CD14-positive monocyte (primary cell): ENCODE results near the gene EXOC4. TPM values are rescaled to one million over a fixed set of nuclear protein-coding genes. Genes with fewer than 3 reads are reported as not detected.

Experiments used
- DNase-seq, 3 donors: peaks; one replicate each; pipeline ENCODE4 v3.0.0-alpha.2; 2011 to 2022
- H2AFZ ChIP-seq: 2 replicates; pipeline ENCODE4 v1.6.0; 2012; ENCODE audit warnings: mild to moderate bottlenecking, low read depth, low read length, inconsistent platforms; ENCODE audit not compliant: insufficient read depth, poor library complexity, severe bottlenecking
- H3K27ac ChIP-seq, 2 donors: 1 replicate in 1 of 2; 2 replicates in 1 of 2; pipeline ENCODE4 v1.5.1; 2012 to 2013; ENCODE audit warnings: low read length in 2 of 2, control low read depth in 1 of 2, inconsistent platforms in 1 of 2, low read depth in 1 of 2, mild to moderate bottlenecking in 1 of 2
- H3K27me3 ChIP-seq, 2 donors: one replicate each; pipeline versions ENCODE4 v1.6.0 to v1.6.1; 2011 to 2013; ENCODE audit warnings: low read length in 2 of 2; ENCODE audit not compliant: control insufficient read depth in 2 of 2, insufficient read depth in 2 of 2
- H3K36me3 ChIP-seq, 2 donors: replicated peaks in 1 of 2; 1 replicate in 1 of 2; 2 replicates in 1 of 2; pipeline versions ENCODE4 v1.5.1 to v1.6.1; 2012 to 2013; ENCODE audit warnings: low read length in 2 of 2, control low read depth in 1 of 2, inconsistent platforms in 1 of 2, mild to moderate bottlenecking in 1 of 2; ENCODE audit not compliant: insufficient read depth in 2 of 2, control insufficient read depth in 1 of 2
- H3K4me1 ChIP-seq, 2 donors: 1 replicate in 1 of 2; 2 replicates in 1 of 2; pipeline versions ENCODE4 v1.5.1 to v1.6.1; 2012 to 2013; ENCODE audit warnings: low read length in 2 of 2, control low read depth in 1 of 2, inconsistent platforms in 1 of 2, mild to moderate bottlenecking in 1 of 2, moderate library complexity in 1 of 2; ENCODE audit not compliant: insufficient read depth in 2 of 2, control insufficient read depth in 1 of 2
- H3K4me2 ChIP-seq: replicated peaks from 2 replicates; pipeline ENCODE3; 2012; ENCODE audit warnings: low read length, moderate library complexity, mild to moderate bottlenecking; ENCODE audit not compliant: poor library complexity, severe bottlenecking; ENCODE audit errors: extremely low read depth
- H3K4me3 ChIP-seq, 3 experiments: fragments of 200-600 bp in 1 of 3; sonication (generic) in 1 of 3; replicated peaks in 1 of 3; 1 replicate in 2 of 3; 2 replicates in 1 of 3; pipeline ENCODE4 v1.5.1; 2011 to 2013; ENCODE audit warnings: low read length in 3 of 3, mild to moderate bottlenecking in 3 of 3, control low read depth in 2 of 3, low read depth in 2 of 3, inconsistent platforms in 1 of 3, moderate library complexity in 1 of 3
- H3K79me2 ChIP-seq: 2 replicates; pipeline ENCODE4 v1.6.0; 2012; ENCODE audit warnings: mild to moderate bottlenecking, control low read depth, inconsistent platforms, low read length, moderate library complexity; ENCODE audit not compliant: insufficient read depth
- H3K9ac ChIP-seq: 2 replicates; pipeline ENCODE4 v1.6.0; 2017; ENCODE audit warnings: low read length, mild to moderate bottlenecking; ENCODE audit not compliant: insufficient read depth, poor library complexity, severe bottlenecking
- H3K9me3 ChIP-seq, 2 donors: replicated peaks in 1 of 2; 1 replicate in 1 of 2; 2 replicates in 1 of 2; pipeline versions ENCODE4 v1.5.1 to v1.6.1; 2012 to 2013; ENCODE audit warnings: low read length in 2 of 2, control low read depth in 1 of 2; ENCODE audit not compliant: control insufficient read depth in 1 of 2, insufficient read depth in 1 of 2
- H4K20me1 ChIP-seq: 2 replicates; pipeline ENCODE4 v1.6.0; 2012; ENCODE audit warnings: mild to moderate bottlenecking, low read length, control low read depth, moderate library complexity; ENCODE audit not compliant: insufficient read depth
- H3K27ac Mint-ChIP-seq, 7 donors: one replicate each; pipeline ENCODE4 v1.8.0; 2020; ENCODE audit warnings: mild to moderate bottlenecking in 7 of 7, mixed read lengths in 7 of 7, moderate library complexity in 6 of 7, inconsistent platforms in 2 of 7
- H3K27me3 Mint-ChIP-seq, 3 donors: one replicate each; pipeline ENCODE4 v1.8.0; 2021 to 2022; ENCODE audit warnings: low read depth in 3 of 3, mild to moderate bottlenecking in 3 of 3, mixed read lengths in 3 of 3, moderate library complexity in 3 of 3, inconsistent platforms in 1 of 3
- H3K36me3 Mint-ChIP-seq, 2 donors: one replicate each; pipeline ENCODE4 v1.8.0; 2020; ENCODE audit warnings: mixed read lengths in 2 of 2, inconsistent platforms in 1 of 2, mild to moderate bottlenecking in 1 of 2
- H3K4me1 Mint-ChIP-seq: one replicate; pipeline ENCODE4 v1.8.0; 2020; ENCODE audit warnings: mild to moderate bottlenecking, mixed read lengths
- H3K4me3 Mint-ChIP-seq, 2 donors: one replicate each; pipeline ENCODE4 v1.8.0; 2020; ENCODE audit warnings: mild to moderate bottlenecking in 2 of 2, mixed read lengths in 2 of 2, moderate library complexity in 1 of 2
- H3K9me3 Mint-ChIP-seq, 7 donors: one replicate each; pipeline ENCODE4 v1.8.0; 2020 to 2022; ENCODE audit warnings: mixed read lengths in 7 of 7, mild to moderate bottlenecking in 6 of 7, moderate library complexity in 6 of 7, inconsistent platforms in 2 of 7
- CTCF ChIP-seq: fragments of 200-600 bp; IDR thresholded peaks from one replicate; pipeline ENCODE4 v1.8.0; 2022; ENCODE audit warnings: antibody characterized with exemption, mild to moderate bottlenecking
- WGBS: methylation state at CpG from one replicate; pipeline ENCODE4 v1.1.5; 2013; ENCODE audit warnings: missing lambda C conversion rate; ENCODE audit not compliant: insufficient coverage; 5-methylcytosine and 5-hydroxymethylcytosine counted together
- intact Hi-C, 2 donors: fragments of 100-400 bp; cut with micrococcal nuclease; formaldehyde crosslinking; loops; one replicate each; pipeline versions ENCODE4 v1.15.0 to v1.15.1; 2023
- polyA plus RNA-seq, 3 donors: library from polyadenylated mRNA; depleted of rRNA in 1 of 3; unstranded in 2 of 3; stranded (reverse) in 1 of 3; fragments of 300-500 nt in 2 of 3; fragments of >200 nt in 1 of 3; fragmentation: Illumina TruSeq in 2 of 3; gene quantifications; 1 replicate in 2 of 3; 2 replicates in 1 of 3; pipeline ENCODE4 v1.2.3, GENCODE V29; 2012 to 2021

EXOC4 gene
- polyA plus RNA-seq, 3 donors: 20.6 to 22.3 (median 22.3) TPM

DNA sequence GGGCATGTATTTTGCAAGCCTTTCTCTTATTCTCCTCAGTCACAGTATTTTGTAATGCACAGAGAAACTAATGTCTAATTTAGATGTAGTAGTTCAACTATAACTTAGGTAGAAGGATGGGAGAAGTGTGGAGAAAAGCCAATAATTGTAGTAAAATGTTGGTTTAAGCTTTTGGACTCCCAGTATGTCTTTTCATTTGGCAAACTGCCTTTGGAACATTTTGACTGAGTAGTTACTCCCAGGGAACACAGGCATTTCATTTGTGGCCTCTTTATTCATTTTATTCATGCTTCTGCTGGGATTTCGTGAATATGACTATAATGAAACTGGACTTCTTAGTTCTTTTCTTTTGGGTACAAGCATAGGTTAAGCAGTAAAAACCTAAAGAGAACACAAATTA, 79.0 kb downstream of the EXOC4 start:
- Histone ChIP-seq H2AFZ (no peak overlapping the region), H3K27ac (no peak overlapping the region), H3K4me3 (no peak overlapping the region), H3K79me2 (no peaks in the 10 kb centered on the region), H3K9me3 (peaks cover 3 to 4% of the 10 kb centered on the region in 2 donors), H3K36me3 (peaks cover 4 to 27% of the 10 kb centered on the region in 2 donors), H3K4me2 (no peak overlapping the region), H3K27me3 (no peaks in the 10 kb centered on the region), H3K4me1 (no peaks in the 10 kb centered on the region), H3K9ac (no peak overlapping the region), H4K20me1 (no peaks in the 10 kb centered on the region)
- DNase-seq: no peak
- H3K27me3 Mint-ChIP-seq: peaks cover 0 to 1% (median 0%) of the 10 kb centered on the region in 3 donors
- no peak overlapping the region for H3K27ac Mint-ChIP-seq
- no peaks in the 10 kb centered on the region for H3K4me1 Mint-ChIP-seq
- peaks cover 7 to 16% (median 12%) of the 10 kb centered on the region in 7 donors for H3K9me3 Mint-ChIP-seq
- no CpG with 5 or more reads among the region's 1 CpG for WGBS
- peaks cover 49 to 58% of the 10 kb centered on the region in 2 donors for H3K36me3 Mint-ChIP-seq
- no peak overlapping the region for H3K4me3 Mint-ChIP-seq
- intact Hi-C loops: no loop called here
- no peak for TF ChIP-seq CTCF

DNA sequence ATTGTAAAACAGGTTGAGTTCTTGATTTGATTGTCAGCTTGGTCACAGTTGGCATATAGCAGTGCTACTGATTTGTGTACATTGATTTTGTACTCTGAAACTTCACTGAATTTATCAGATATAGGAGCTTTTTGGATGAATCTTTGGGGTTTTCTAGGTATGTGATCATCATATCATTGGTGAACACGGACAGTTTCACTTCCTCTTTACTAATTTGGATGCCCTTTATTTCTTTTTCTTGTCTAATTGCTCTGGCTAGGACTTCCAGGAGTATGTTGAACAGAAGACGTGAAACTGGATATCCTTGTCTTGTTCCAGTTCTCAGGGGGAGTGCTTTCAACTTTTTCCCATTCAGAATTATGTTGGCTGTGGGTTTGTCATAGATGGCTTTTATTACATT, 86.9 kb downstream of the EXOC4 start:
- H3K4me1 Mint-ChIP-seq: no peaks in the 10 kb centered on the region
- H3K27ac ChIP-seq: no peak overlapping the region
- no peak for DNase-seq
- peaks cover 8 to 25% of the 10 kb centered on the region in 2 donors for H3K9me3 ChIP-seq
- H3K36me3 Mint-ChIP-seq: peaks cover 29 to 73% of the 10 kb centered on the region in 2 donors
- no peak overlapping the region for H3K9ac ChIP-seq
- no peaks in the 10 kb centered on the region for H3K4me1 ChIP-seq
- no peaks in the 10 kb centered on the region for H3K27me3 ChIP-seq
- no peak overlapping the region for H3K4me3 ChIP-seq
- intact Hi-C loops: no loop called here
- H2AFZ ChIP-seq: no peak overlapping the region
- WGBS: 100% methylated on average over 1 of the region's 2 CpGs
- H3K4me3 Mint-ChIP-seq: no peak overlapping the region
- no peaks in the 10 kb centered on the region for H4K20me1 ChIP-seq
- H3K27me3 Mint-ChIP-seq: no peaks in the 10 kb centered on the region
- H3K27ac Mint-ChIP-seq: no peak overlapping the region
- TF ChIP-seq CTCF: no peak
- peaks cover 4 to 27% of the 10 kb centered on the region in 2 donors for H3K36me3 ChIP-seq
- H3K4me2 ChIP-seq: no peak overlapping the region
- peaks cover 19 to 50% (median 31%) of the 10 kb centered on the region in 7 donors for H3K9me3 Mint-ChIP-seq
- H3K79me2 ChIP-seq: no peaks in the 10 kb centered on the region
